Measurements from ENCODE around the gene HHIPL1.

Gene HHIPL1

DNA sequence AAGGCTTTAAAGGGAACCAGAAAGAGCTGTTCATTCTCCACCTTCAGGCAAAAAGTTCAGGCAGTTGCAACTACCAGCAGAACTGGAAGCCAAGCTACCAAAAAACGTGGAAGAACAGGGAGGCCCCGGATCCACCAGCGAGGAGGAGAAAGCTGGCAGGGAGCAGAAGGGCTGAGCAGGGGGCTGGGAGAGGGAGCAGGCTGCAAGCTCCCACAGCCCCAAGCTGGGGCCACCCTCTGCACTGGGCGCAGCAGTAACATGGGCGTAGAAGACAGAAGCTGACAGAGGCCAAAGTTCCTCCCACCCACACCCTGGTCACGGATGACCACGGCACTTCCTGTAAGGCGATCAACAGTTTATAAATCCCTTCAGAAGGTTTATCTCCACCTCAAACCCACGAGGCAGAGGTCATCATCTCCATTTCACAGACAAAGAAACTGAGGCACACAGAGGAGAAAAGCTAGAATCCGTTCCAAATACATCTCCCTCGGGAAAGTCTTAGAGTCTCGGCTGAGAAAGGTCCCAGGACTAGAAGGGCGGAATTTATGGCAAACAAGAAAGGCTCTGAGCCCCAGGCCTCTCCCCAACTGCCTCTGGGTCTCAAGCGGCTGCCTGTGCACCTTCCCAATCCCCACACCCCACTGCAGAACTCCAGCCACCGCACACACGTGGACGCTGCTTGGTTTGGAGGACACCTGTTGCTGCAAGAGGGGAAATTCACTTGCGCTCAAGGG is 42.7 kb upstream of the HHIPL1 start:
- no peak overlapping the region for H3K4me2 ChIP-seq (ENCODE audit: low read length)
- H3K27ac ChIP-seq (ENCODE audit: low read depth, low read length) = no peak overlapping the region
- no peak for TF ChIP-seq EZH2phosphoT487 (IDR thresholded peaks at IDR 0.05; ENCODE audit: borderline replicate concordance, low read length)
- TF ChIP-seq, protein P1, sequence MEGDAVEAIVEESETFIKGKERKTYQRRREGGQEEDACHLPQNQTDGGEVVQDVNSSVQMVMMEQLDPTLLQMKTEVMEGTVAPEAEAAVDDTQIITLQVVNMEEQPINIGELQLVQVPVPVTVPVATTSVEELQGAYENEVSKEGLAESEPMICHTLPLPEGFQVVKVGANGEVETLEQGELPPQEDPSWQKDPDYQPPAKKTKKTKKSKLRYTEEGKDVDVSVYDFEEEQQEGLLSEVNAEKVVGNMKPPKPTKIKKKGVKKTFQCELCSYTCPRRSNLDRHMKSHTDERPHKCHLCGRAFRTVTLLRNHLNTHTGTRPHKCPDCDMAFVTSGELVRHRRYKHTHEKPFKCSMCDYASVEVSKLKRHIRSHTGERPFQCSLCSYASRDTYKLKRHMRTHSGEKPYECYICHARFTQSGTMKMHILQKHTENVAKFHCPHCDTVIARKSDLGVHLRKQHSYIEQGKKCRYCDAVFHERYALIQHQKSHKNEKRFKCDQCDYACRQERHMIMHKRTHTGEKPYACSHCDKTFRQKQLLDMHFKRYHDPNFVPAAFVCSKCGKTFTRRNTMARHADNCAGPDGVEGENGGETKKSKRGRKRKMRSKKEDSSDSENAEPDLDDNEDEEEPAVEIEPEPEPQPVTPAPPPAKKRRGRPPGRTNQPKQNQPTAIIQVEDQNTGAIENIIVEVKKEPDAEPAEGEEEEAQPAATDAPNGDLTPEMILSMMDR (IDR thresholded peaks at IDR 0.05; ENCODE audit: low read depth, low read length, poor library complexity, severe bottlenecking) = no peak
- H4K20me1 ChIP-seq (ENCODE audit: control insufficient read depth, insufficient read depth, low read depth, low read length) = no peaks in the 10 kb centered on the region
- peaks cover 5% of the 10 kb centered on the region for H3K4me1 ChIP-seq (ENCODE audit: control insufficient read depth, low read length)
- no peaks in the 10 kb centered on the region for H3K79me2 ChIP-seq (ENCODE audit: control insufficient read depth, low read length)
- H3K9me3 ChIP-seq (ENCODE audit: control insufficient read depth, insufficient read depth, low read length) = no peaks in the 10 kb centered on the region
- no peaks in the 10 kb centered on the region for H3K36me3 ChIP-seq (ENCODE audit: control insufficient read depth, low read length)
- H3K9me2 ChIP-seq (replicated peaks; ENCODE audit: control insufficient read depth, low read length) = no peaks in the 10 kb centered on the region
- H3F3A ChIP-seq (ENCODE audit: control insufficient read depth, insufficient read depth) = no peaks in the 10 kb centered on the region
- H3K4me3 ChIP-seq (ENCODE audit: low read length) = no peak overlapping the region
- peaks cover 6% of the 10 kb centered on the region; the same call in 1 of the 2 replicates for H3K27me3 ChIP-seq (ENCODE audit: control insufficient read depth, low read length)

DNA sequence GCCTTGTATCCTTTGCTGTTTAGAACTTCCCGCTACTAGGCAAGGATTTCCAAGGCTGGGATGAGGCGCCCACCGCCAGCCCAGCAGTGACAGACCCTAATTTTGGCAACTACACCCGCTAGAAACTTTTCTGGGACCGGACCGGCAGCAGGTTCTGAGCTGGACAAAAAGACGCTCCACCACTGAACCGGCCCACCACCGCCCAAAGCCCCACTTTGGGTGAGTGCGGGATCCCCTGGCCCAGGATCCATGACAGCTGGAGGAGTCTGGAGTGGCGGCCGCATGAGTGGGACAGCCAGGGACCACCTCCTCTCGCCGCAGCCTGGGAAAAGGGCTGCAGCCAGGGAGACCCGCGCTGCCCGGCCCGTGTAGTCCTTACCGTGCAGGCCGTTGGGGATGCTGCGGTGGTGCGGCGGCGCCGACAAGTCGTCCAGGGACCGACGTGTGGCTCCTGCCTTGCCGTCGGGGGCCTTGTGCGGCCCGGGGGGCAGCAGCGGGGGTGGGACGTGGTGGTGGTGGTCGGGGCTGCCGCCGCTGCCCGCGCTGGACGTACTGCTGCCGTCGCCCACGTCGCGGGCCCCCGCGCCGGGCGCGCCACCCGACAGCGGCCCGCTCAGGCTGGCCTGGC is 42.0 kb upstream of the HHIPL1 start:
- H3K4me2 ChIP-seq (ENCODE audit: low read length) = no peak overlapping the region
- no peaks in the 10 kb centered on the region for H3K9me3 ChIP-seq (ENCODE audit: control insufficient read depth, insufficient read depth, low read length)
- H3K4me3 ChIP-seq (ENCODE audit: low read length) = no peak overlapping the region
- H3K27me3 ChIP-seq (ENCODE audit: control insufficient read depth, low read length) = peaks cover 6% of the 10 kb centered on the region; the same call in 1 of the 2 replicates
- H3K9me2 ChIP-seq (replicated peaks; ENCODE audit: control insufficient read depth, low read length) = no peaks in the 10 kb centered on the region
- H3K4me1 ChIP-seq (ENCODE audit: control insufficient read depth, low read length) = peaks cover 5% of the 10 kb centered on the region
- no peaks in the 10 kb centered on the region for H3K79me2 ChIP-seq (ENCODE audit: control insufficient read depth, low read length)
- H3F3A ChIP-seq (ENCODE audit: control insufficient read depth, insufficient read depth) = no peaks in the 10 kb centered on the region
- H4K20me1 ChIP-seq (ENCODE audit: control insufficient read depth, insufficient read depth, low read depth, low read length) = no peaks in the 10 kb centered on the region
- TF ChIP-seq, protein P1 (IDR thresholded peaks at IDR 0.05; ENCODE audit: low read depth, low read length, poor library complexity, severe bottlenecking) = no peak
- TF ChIP-seq EZH2phosphoT487 (IDR thresholded peaks at IDR 0.05; ENCODE audit: borderline replicate concordance, low read length) = no peak
- H3K36me3 ChIP-seq (ENCODE audit: control insufficient read depth, low read length) = no peaks in the 10 kb centered on the region
- no peak overlapping the region for H3K27ac ChIP-seq (ENCODE audit: low read depth, low read length)

DNA sequence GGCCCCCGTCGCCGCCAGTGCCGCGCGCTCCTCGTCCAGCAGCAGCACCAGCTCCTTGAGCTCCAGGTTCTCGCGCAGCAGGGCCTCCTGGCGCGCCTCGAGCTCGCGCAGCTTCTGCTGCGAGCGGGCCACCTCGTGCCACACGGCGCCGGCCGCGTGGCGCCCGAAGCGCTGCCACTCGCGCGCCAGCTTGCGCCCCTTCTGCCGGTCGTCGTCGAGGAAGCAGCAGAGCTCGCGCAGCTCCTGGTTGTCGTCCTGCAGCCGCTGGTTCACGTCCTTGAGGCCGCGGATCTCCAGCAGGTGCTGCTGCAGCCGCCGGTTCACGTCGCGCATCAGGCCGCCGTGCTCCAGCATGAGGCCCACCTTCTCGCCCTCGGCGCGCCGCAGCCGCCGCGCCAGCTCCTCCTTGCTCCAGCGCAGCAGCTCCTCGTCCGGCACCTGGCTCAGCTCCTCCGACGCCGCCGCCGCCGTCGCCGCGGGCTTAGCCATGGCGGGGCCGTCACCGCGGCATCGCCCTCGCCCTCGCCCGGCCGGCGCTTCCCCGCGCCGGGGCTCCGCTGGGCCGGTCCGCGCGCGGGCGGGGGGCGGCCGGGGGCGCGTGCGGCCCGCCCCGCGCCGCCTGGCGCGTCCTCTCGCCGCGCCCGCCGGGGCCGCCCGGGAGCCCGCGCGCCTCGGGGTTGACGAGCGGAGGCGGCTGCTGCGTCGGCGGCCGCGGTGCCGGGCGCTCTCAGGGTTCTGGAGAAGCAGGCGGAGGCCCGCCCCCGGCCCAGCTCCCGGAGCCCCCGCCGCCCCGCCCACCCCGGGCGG is 41.3 kb upstream of the HHIPL1 start, which contains the start of gene CCDC85C:
Gene CCDC85C (minus strand): TSS at position 737 of the 807 bp plus-strand sequence. CDS start 248 bp downstream, at position 489.
- Histone ChIP-seq H3K27ac (ENCODE audit: low read depth, low read length) (no peak within 1 kb of the TSS), H3K4me2 (ENCODE audit: low read length) (peak within 1 kb of the TSS; percentile 74), H4K20me1 (ENCODE audit: control insufficient read depth, insufficient read depth, low read depth, low read length) (no peaks in the 10 kb centered on the region), H3F3A (ENCODE audit: control insufficient read depth, insufficient read depth) (no peaks in the 10 kb centered on the region), H3K4me3 (ENCODE audit: low read length) (peak within 1 kb of the TSS; percentile 76), H3K79me2 (ENCODE audit: control insufficient read depth, low read length) (no peaks in the 10 kb centered on the region), H3K4me1 (ENCODE audit: control insufficient read depth, low read length) (peaks cover 5% of the 10 kb centered on the region), H3K9me2 (replicated peaks; ENCODE audit: control insufficient read depth, low read length) (no peaks in the 10 kb centered on the region), H3K9me3 (ENCODE audit: control insufficient read depth, insufficient read depth, low read length) (no peaks in the 10 kb centered on the region), H3K36me3 (ENCODE audit: control insufficient read depth, low read length) (no peaks in the 10 kb centered on the region), H3K27me3 (ENCODE audit: control insufficient read depth, low read length) (peaks cover 6% of the 10 kb centered on the region; the same call in 1 of the 2 replicates)
- no peak for TF ChIP-seq EZH2phosphoT487 (IDR thresholded peaks at IDR 0.05; ENCODE audit: borderline replicate concordance, low read length)
- TF ChIP-seq, protein P1 (IDR thresholded peaks at IDR 0.05; ENCODE audit: low read depth, low read length, poor library complexity, severe bottlenecking) = no peak

All from DOHH2 (cell line).